HG02623 (cell line): ENCODE measurements around the gene ZNF581.

Experiments
- ATAC-seq: cut with Tn5 transposase; IDR thresholded peaks from one replicate; pipeline ENCODE4 v1.9.1; 2021; ENCODE audit warnings: moderate library complexity; ENCODE audit not compliant: unreplicated experiment

The ZNF581 gene

GRCh38 chr19:55643003-55643886, at the start of gene ZNF581:
Gene ZNF581, plus strand, starts transcription at chr19:55643649. Its CDS starts 923 bp downstream, at chr19:55644572.
- ATAC-seq = peak; percentile 31

GRCh38 chr19:55594996-55595545, 48.4 kb upstream of the ZNF581 start:
- no peak for ATAC-seq

GRCh38 chr19:55596304-55596703, 47.1 kb upstream of the ZNF581 start:
- ATAC-seq = no peak

GRCh38 chr19:55597501-55597921, 45.9 kb upstream of the ZNF581 start:
- ATAC-seq = no peak

GRCh38 chr19:55598034-55598433, 45.4 kb upstream of the ZNF581 start:
- ATAC-seq = no peak

GRCh38 chr19:55598719-55599467, 44.6 kb upstream of the ZNF581 start:
- ATAC-seq = peak; percentile 40

- peak; percentile 51 for ATAC-seq
Measured at GRCh38 chr19:55599468-55599841, 44.0 kb upstream of the ZNF581 start, which contains the start of gene FIZ1. Gene FIZ1, minus strand, starts transcription at chr19:55599517. Its CDS starts 1,652 bp downstream, at chr19:55597865.

GRCh38 chr19:55599842-55600661, 43.4 kb upstream of the ZNF581 start, which contains the start of gene ZNF524:
Gene ZNF524, plus strand, starts transcription at chr19:55600288. Its CDS starts 1,825 bp downstream, at chr19:55602113.
- peak; percentile 31 for ATAC-seq

- ATAC-seq = no peak
Measured at GRCh38 chr19:55600662-55601028, 42.8 kb upstream of the ZNF581 start.

- no peak for ATAC-seq
Measured at GRCh38 chr19:55601084-55601483, 42.4 kb upstream of the ZNF581 start.

- ATAC-seq = no peak
Measured at GRCh38 chr19:55602104-55603001, 41.1 kb upstream of the ZNF581 start.

GRCh38 chr19:55603115-55603514, 40.3 kb upstream of the ZNF581 start:
- ATAC-seq = no peak

GRCh38 chr19:55603581-55604292, 39.7 kb upstream of the ZNF581 start:
- no peak for ATAC-seq

GRCh38 chr19:55605207-55605636, 38.2 kb upstream of the ZNF581 start:
- peak; percentile 65 for ATAC-seq

- ATAC-seq = no peak
Measured at GRCh38 chr19:55605637-55606470, 37.6 kb upstream of the ZNF581 start, which contains the start of gene ZNF865. Gene ZNF865, plus strand, starts transcription at chr19:55605647. Its CDS starts 7,972 bp downstream, at chr19:55613619.

GRCh38 chr19:55606471-55606787, 37.0 kb upstream of the ZNF581 start:
- no peak for ATAC-seq

GRCh38 chr19:55606817-55607216, 36.6 kb upstream of the ZNF581 start:
- no peak for ATAC-seq

GRCh38 chr19:55609326-55609725, 34.1 kb upstream of the ZNF581 start:
- no peak for ATAC-seq
